ENCODE measurements around the gene PRM1. TPM values are rescaled to one million over a fixed set of nuclear protein-coding genes. Genes with fewer than 3 reads are reported as not detected.

Gene PRM1
- total RNA-seq, 1 donor from 2014 or later, result not detected

DNA sequence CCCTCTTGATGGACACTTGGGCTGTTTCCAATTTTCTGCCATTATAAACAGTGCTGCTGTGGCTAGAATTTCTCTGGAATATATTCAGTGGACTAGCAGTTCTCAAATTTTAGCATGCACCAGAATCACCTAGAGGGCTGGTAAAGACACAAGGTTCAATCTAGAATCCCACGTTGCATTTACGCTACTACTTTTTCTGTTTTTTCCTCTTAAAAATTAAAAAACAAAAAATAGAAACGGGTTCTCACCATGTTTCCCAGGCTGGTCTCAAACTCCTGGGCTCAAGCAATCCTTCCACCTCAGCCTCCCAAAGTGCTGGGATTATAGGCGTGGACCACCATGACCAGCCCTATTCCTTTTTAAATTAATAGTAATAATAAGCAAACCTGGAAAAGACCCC is 14.5 kb upstream of the PRM1 start:
- Histone ChIP-seq H2AFZ (ENCODE audit: low read depth, low read length) (no peak overlapping the region), H3K79me2 (ENCODE audit: insufficient read depth, low read length) (no peaks in the 10 kb centered on the region), H3K4me3 (ENCODE audit: insufficient read depth, low read depth, low read length) (no peak overlapping the region), H3K4me2 (ENCODE audit: low read length) (no peak overlapping the region), H4K20me1 (ENCODE audit: insufficient read depth, low read length) (no peaks in the 10 kb centered on the region), H3K27me3 (ENCODE audit: insufficient read depth, low read length) (no peaks in the 10 kb centered on the region), H3K27ac (ENCODE audit: low read depth, low read length) (no peak overlapping the region), H3K9ac (ENCODE audit: low read length) (no peak overlapping the region), H3K9me3 (ENCODE audit: insufficient read depth, low read depth, low read length) (no peaks in the 10 kb centered on the region), H3K36me3 (ENCODE audit: insufficient read depth, low read length) (no peaks in the 10 kb centered on the region), H3K4me1 (ENCODE audit: insufficient read depth, low read length) (peaks cover 15% of the 10 kb centered on the region)
- peaks cover 16% of the 10 kb centered on the region for H3K4me1 Mint-ChIP-seq (ENCODE audit: low read depth, unreplicated experiment)
- TF ChIP-seq, protein P1, sequence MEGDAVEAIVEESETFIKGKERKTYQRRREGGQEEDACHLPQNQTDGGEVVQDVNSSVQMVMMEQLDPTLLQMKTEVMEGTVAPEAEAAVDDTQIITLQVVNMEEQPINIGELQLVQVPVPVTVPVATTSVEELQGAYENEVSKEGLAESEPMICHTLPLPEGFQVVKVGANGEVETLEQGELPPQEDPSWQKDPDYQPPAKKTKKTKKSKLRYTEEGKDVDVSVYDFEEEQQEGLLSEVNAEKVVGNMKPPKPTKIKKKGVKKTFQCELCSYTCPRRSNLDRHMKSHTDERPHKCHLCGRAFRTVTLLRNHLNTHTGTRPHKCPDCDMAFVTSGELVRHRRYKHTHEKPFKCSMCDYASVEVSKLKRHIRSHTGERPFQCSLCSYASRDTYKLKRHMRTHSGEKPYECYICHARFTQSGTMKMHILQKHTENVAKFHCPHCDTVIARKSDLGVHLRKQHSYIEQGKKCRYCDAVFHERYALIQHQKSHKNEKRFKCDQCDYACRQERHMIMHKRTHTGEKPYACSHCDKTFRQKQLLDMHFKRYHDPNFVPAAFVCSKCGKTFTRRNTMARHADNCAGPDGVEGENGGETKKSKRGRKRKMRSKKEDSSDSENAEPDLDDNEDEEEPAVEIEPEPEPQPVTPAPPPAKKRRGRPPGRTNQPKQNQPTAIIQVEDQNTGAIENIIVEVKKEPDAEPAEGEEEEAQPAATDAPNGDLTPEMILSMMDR (IDR thresholded peaks at IDR 0.05; ENCODE audit: insufficient read depth, low read depth, low read length), result no peak
- TF ChIP-seq EZH2 (IDR thresholded peaks at IDR 0.05; ENCODE audit: insufficient read depth, low read length), result no peak
- FAIRE-seq, result no peak
- H3K27me3 Mint-ChIP-seq (ENCODE audit: low read depth, unreplicated experiment), result peaks cover 12% of the 10 kb centered on the region
- H3K27ac Mint-ChIP-seq (ENCODE audit: unreplicated experiment), result no peak overlapping the region
- H3K9me3 Mint-ChIP-seq (ENCODE audit: unreplicated experiment), result peaks cover 2% of the 10 kb centered on the region
- H3K36me3 Mint-ChIP-seq (ENCODE audit: low read depth, unreplicated experiment), result no peaks in the 10 kb centered on the region
- H3K4me3 Mint-ChIP-seq (ENCODE audit: unreplicated experiment), result no peak overlapping the region
- DNase-seq (ENCODE audit: low read depth), result no peak

DNA sequence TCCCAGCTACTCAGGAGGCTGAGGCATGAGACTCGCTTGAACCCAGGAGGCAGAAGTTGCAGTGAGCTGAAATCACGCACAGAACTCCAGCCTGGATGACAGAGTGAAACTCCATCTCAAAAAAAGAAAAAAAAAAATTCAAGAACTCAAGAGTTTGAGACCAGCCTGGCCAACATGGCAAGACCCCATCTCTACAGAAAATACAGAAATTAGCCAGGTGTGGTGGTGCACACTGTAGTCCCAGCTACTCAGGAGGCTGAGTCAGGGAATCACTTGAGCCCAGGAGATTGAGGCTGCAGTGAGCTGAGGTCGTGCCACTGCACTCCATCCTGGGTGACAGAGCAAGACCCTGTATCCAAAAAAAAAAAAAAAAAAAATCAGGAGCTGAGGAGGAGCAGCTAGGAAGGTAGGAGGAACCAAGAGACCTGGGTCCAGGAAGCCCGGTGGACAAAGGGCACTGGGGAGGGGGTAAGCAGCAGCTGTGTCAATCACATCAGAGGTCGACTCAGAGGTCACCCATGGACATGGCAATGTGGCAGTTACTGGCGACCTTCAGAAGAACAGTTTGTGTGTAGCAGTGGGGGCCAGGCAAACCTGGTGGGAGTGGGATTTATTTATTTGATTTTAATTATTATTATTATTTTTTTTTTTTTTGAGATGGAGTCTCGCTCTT is 11.1 kb upstream of the PRM1 start:
- no peaks in the 10 kb centered on the region for H3K27me3 ChIP-seq (ENCODE audit: insufficient read depth, low read length)
- H3K27ac ChIP-seq (ENCODE audit: low read depth, low read length), result no peak overlapping the region
- H3K4me3 ChIP-seq (ENCODE audit: insufficient read depth, low read depth, low read length), result no peak overlapping the region
- FAIRE-seq, result no peak
- no peaks in the 10 kb centered on the region for H3K36me3 Mint-ChIP-seq (ENCODE audit: low read depth, unreplicated experiment)
- H3K9ac ChIP-seq (ENCODE audit: low read length), result no peak overlapping the region
- no peaks in the 10 kb centered on the region for H3K9me3 Mint-ChIP-seq (ENCODE audit: unreplicated experiment)
- no peak overlapping the region for H2AFZ ChIP-seq (ENCODE audit: low read depth, low read length)
- H3K4me1 ChIP-seq (ENCODE audit: insufficient read depth, low read length), result peaks cover 8% of the 10 kb centered on the region
- no peaks in the 10 kb centered on the region for H3K79me2 ChIP-seq (ENCODE audit: insufficient read depth, low read length)
- no peaks in the 10 kb centered on the region for H3K9me3 ChIP-seq (ENCODE audit: insufficient read depth, low read depth, low read length)
- no peaks in the 10 kb centered on the region for H4K20me1 ChIP-seq (ENCODE audit: insufficient read depth, low read length)
- no peak overlapping the region for H3K4me3 Mint-ChIP-seq (ENCODE audit: unreplicated experiment)
- no peak overlapping the region for H3K4me2 ChIP-seq (ENCODE audit: low read length)
- H3K27ac Mint-ChIP-seq (ENCODE audit: unreplicated experiment), result no peak overlapping the region
- TF ChIP-seq, protein P1 (IDR thresholded peaks at IDR 0.05; ENCODE audit: insufficient read depth, low read depth, low read length), result no peak
- no peak for TF ChIP-seq EZH2 (IDR thresholded peaks at IDR 0.05; ENCODE audit: insufficient read depth, low read length)
- DNase-seq (ENCODE audit: low read depth), result no peak
- H3K27me3 Mint-ChIP-seq (ENCODE audit: low read depth, unreplicated experiment), result peaks cover 27% of the 10 kb centered on the region
- no peaks in the 10 kb centered on the region for H3K36me3 ChIP-seq (ENCODE audit: insufficient read depth, low read length)
- peaks cover 10% of the 10 kb centered on the region for H3K4me1 Mint-ChIP-seq (ENCODE audit: low read depth, unreplicated experiment)

DNA sequence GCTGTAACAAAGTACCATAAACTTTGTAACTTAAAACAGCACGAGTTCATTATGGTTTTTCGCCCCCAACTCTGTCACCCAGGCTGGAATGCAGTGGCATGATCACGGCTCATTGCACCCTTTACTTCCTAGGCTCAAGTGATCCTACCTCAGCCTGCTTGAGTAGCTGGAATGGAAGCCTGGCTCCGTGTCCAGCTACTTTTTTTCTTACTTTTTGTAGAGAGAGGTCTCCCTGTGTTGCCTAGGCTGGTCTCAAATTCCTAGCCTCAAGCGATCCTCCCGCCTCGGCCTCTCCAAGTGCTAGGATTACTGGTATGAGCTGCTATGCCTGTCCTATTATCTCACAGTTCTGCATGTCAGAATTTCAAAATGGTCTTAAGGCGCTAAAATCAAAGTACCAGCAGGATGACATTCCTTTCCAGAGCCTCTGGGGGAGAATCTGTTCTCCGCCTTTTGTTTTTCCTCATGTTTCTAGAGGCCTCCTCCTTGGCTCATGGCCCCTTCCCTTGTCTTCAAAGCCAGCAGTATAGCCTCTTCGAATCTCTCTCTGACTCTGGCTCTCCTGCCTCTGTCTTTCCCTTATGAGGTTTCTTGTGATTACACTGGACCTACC is 10.1 kb upstream of the PRM1 start:
- no peak overlapping the region for H3K9ac ChIP-seq (ENCODE audit: low read length)
- no peak overlapping the region for H3K27ac ChIP-seq (ENCODE audit: low read depth, low read length)
- FAIRE-seq (no peak), DNase-seq (ENCODE audit: low read depth) (no peak)
- Mint-ChIP-seq H3K27me3 (ENCODE audit: low read depth, unreplicated experiment) (peaks cover 27% of the 10 kb centered on the region), H3K27ac (ENCODE audit: unreplicated experiment) (no peak overlapping the region), H3K9me3 (ENCODE audit: unreplicated experiment) (no peaks in the 10 kb centered on the region), H3K36me3 (ENCODE audit: low read depth, unreplicated experiment) (no peaks in the 10 kb centered on the region), H3K4me3 (ENCODE audit: unreplicated experiment) (no peak overlapping the region), H3K4me1 (ENCODE audit: low read depth, unreplicated experiment) (no peaks in the 10 kb centered on the region)
- H3K36me3 ChIP-seq (ENCODE audit: insufficient read depth, low read length), result no peaks in the 10 kb centered on the region
- no peaks in the 10 kb centered on the region for H4K20me1 ChIP-seq (ENCODE audit: insufficient read depth, low read length)
- H3K4me1 ChIP-seq (ENCODE audit: insufficient read depth, low read length), result no peaks in the 10 kb centered on the region
- no peak overlapping the region for H3K4me2 ChIP-seq (ENCODE audit: low read length)
- H3K79me2 ChIP-seq (ENCODE audit: insufficient read depth, low read length), result no peaks in the 10 kb centered on the region
- no peaks in the 10 kb centered on the region for H3K27me3 ChIP-seq (ENCODE audit: insufficient read depth, low read length)
- H3K9me3 ChIP-seq (ENCODE audit: insufficient read depth, low read depth, low read length), result no peaks in the 10 kb centered on the region
- H2AFZ ChIP-seq (ENCODE audit: low read depth, low read length), result no peak overlapping the region
- TF ChIP-seq, protein P1 (IDR thresholded peaks at IDR 0.05; ENCODE audit: insufficient read depth, low read depth, low read length), result no peak
- TF ChIP-seq EZH2 (IDR thresholded peaks at IDR 0.05; ENCODE audit: insufficient read depth, low read length), result no peak
- no peak overlapping the region for H3K4me3 ChIP-seq (ENCODE audit: insufficient read depth, low read depth, low read length)

All from astrocyte (in vitro differentiated cells and primary cell).